ENCODE results near the gene KCTD19.

DNA sequence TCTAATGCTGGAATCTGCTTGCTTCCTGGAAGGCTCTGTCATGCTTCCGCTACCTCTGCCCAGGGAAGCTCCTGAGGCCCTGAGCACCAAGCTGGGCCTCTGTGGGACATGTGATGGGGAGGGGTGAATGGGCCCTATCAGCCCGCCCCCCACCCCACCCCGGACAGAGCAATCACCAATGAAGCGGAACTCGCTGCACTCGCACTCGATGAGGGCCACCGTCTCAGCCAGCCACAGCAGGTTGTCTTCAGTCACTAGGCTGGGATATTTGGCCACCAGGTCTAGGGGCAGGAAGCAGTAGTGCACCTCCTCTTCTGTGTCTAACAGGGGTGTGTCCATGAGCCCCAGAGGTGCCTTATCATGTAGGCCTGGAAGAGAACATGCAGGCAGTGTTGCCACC lies 23.6 kb downstream of the KCTD19 start:
- no peak for TF ChIP-seq POLR2A (IDR thresholded peaks at IDR 0.05)
- TF ChIP-seq, protein P1, sequence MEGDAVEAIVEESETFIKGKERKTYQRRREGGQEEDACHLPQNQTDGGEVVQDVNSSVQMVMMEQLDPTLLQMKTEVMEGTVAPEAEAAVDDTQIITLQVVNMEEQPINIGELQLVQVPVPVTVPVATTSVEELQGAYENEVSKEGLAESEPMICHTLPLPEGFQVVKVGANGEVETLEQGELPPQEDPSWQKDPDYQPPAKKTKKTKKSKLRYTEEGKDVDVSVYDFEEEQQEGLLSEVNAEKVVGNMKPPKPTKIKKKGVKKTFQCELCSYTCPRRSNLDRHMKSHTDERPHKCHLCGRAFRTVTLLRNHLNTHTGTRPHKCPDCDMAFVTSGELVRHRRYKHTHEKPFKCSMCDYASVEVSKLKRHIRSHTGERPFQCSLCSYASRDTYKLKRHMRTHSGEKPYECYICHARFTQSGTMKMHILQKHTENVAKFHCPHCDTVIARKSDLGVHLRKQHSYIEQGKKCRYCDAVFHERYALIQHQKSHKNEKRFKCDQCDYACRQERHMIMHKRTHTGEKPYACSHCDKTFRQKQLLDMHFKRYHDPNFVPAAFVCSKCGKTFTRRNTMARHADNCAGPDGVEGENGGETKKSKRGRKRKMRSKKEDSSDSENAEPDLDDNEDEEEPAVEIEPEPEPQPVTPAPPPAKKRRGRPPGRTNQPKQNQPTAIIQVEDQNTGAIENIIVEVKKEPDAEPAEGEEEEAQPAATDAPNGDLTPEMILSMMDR (IDR thresholded peaks at IDR 0.05), result no peak

Measured in tibial nerve (tissue), 3 donors.